HEK293T (cell line): ENCODE data around the gene SPTLC2.

Experiments used
- ARNT ChIP-seq: fragments of 450-650 bp; IDR thresholded peaks from 2 replicates; pipeline ENCODE4 v1.6.1; 2017; ENCODE audit warnings: mild to moderate bottlenecking
- BHLHE40 ChIP-seq: fragments of 450-650 bp; IDR thresholded peaks from 2 replicates; pipeline ENCODE4 v1.6.1; 2016; ENCODE audit warnings: mild to moderate bottlenecking, moderate library complexity, borderline replicate concordance
- ELF4 ChIP-seq: fragments of 450-650 bp; IDR thresholded peaks from 2 replicates; pipeline ENCODE4 v1.6.1; 2017; ENCODE audit warnings: antibody characterized with exemption
- FOXA1 ChIP-seq: fragments of 450-650 bp; IDR thresholded peaks from 2 replicates; pipeline ENCODE4 v1.6.1; 2016; ENCODE audit warnings: mild to moderate bottlenecking
- FOXK2 ChIP-seq: fragments of 450-650 bp; IDR thresholded peaks from 2 replicates; pipeline ENCODE4 v1.6.1; 2016; ENCODE audit warnings: mild to moderate bottlenecking
- FOXM1 ChIP-seq: fragments of 450-650 bp; IDR thresholded peaks from 2 replicates; pipeline ENCODE4 v1.6.1; 2017; ENCODE audit warnings: mild to moderate bottlenecking, borderline replicate concordance
- HDGF ChIP-seq: fragments of 450-650 bp; IDR thresholded peaks from 2 replicates; pipeline ENCODE4 v1.6.1; 2017; ENCODE audit warnings: antibody characterized with exemption, borderline replicate concordance
- L3MBTL2 ChIP-seq: fragments of 450-650 bp; conservative IDR thresholded peaks from 2 replicates; pipeline ENCODE4 v1.6.1; 2016; ENCODE audit warnings: mild to moderate bottlenecking
- LEF1 ChIP-seq: fragments of 450-650 bp; IDR thresholded peaks from 2 replicates; pipeline ENCODE4 v1.6.1; 2017; ENCODE audit warnings: mild to moderate bottlenecking, borderline replicate concordance
- SP1 ChIP-seq: fragments of 450-650 bp; IDR thresholded peaks from 2 replicates; pipeline ENCODE4 v1.6.1; 2017
- SUZ12 ChIP-seq: fragments of 450-650 bp; IDR thresholded peaks from 2 replicates; pipeline ENCODE4 v1.6.1; 2016; ENCODE audit warnings: mild to moderate bottlenecking
- TARDBP ChIP-seq: fragments of 450-650 bp; IDR thresholded peaks from 2 replicates; pipeline ENCODE4 v1.6.1; 2016
- ZNF384 ChIP-seq: fragments of 450-650 bp; IDR thresholded peaks from 2 replicates; pipeline ENCODE4 v1.6.1; 2016
- TF ChIP-seq, protein P1 (sequence below): fragments of 450-650 bp; IDR thresholded peaks from 2 replicates; pipeline ENCODE4 v1.6.1; 2016

GRCh38 chr14:77489041-77489440 lies 127.4 kb downstream of the SPTLC2 start:
- TF ChIP-seq BHLHE40: no peak
- TF ChIP-seq FOXK2: no peak
- TF ChIP-seq ARNT: no peak
- TF ChIP-seq FOXA1: no peak
- TF ChIP-seq, protein P1, sequence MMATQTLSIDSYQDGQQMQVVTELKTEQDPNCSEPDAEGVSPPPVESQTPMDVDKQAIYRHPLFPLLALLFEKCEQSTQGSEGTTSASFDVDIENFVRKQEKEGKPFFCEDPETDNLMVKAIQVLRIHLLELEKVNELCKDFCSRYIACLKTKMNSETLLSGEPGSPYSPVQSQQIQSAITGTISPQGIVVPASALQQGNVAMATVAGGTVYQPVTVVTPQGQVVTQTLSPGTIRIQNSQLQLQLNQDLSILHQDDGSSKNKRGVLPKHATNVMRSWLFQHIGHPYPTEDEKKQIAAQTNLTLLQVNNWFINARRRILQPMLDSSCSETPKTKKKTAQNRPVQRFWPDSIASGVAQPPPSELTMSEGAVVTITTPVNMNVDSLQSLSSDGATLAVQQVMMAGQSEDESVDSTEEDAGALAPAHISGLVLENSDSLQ: no peak
- no peak for TF ChIP-seq TARDBP
- no peak for TF ChIP-seq SP1
- TF ChIP-seq SUZ12: no peak
- TF ChIP-seq L3MBTL2: no peak
- TF ChIP-seq ELF4: no peak
- TF ChIP-seq HDGF: no peak
- TF ChIP-seq LEF1: no peak
- TF ChIP-seq ZNF384: no peak
- TF ChIP-seq FOXM1: no peak
